Measurements from ENCODE around the gene WTIP. TPM values are rescaled to one million over a fixed set of nuclear protein-coding genes. Genes with fewer than 3 reads are reported as not detected.

Gene WTIP
- total RNA-seq, 1 experiment from 2014 or later: 8.4 TPM

GRCh38 chr19:34481861-34482379 lies 362 bp downstream of the WTIP start:
- Histone ChIP-seq H2AFZ (ENCODE audit: low read depth, low read length, poor library complexity, severe bottlenecking) (no peak overlapping the region), H3K36me3 (ENCODE audit: control insufficient read depth in 1 of 2, insufficient read depth in 2 of 2, low read length in 2 of 2) (no peaks in the 10 kb centered on the region), H3K4me2 (ENCODE audit: low read length) (no peak overlapping the region), H3K4me1 (ENCODE audit: control insufficient read depth in 1 of 2, insufficient read depth in 2 of 2, low read length in 2 of 2) (peaks cover 3 to 6% of the 10 kb centered on the region in 2 experiments; a peak in 3 of 4 replicates), H3K9ac (ENCODE audit: low read length) (no peak overlapping the region), H3K27ac (ENCODE audit: low read depth, low read length) (peak overlapping the region; percentile 52; the same call in 1 of the 2 replicates), H3K9me2 (ENCODE audit: insufficient read depth) (no peaks in the 10 kb centered on the region), H3K4me3 (replicated peaks in 1 of 2; ENCODE audit: low read depth in 1 of 2, low read length in 2 of 2) (no peak overlapping the region), H3K27me3 (ENCODE audit: insufficient read depth, low read length) (no peaks in the 10 kb centered on the region), H3K79me2 (ENCODE audit: insufficient read depth, low read length) (peaks cover 6% of the 10 kb centered on the region; the same call in 1 of the 2 replicates), H3K9me3 (ENCODE audit: control insufficient read depth in 1 of 2, insufficient read depth in 1 of 2, low read depth in 1 of 2, low read length in 2 of 2) (no peaks in the 10 kb centered on the region), H4K20me1 (ENCODE audit: insufficient read depth) (no peaks in the 10 kb centered on the region)
- RAD21 ChIA-PET (ENCODE audit: low non-redundant PET in 1 of 2, low total read pairs in 2 of 2, uncharacterized antibody in 2 of 2, unreplicated experiment in 2 of 2): no interaction called here
- intact Hi-C loops (cut with micrococcal nuclease): no loop called here
- CTCF ChIA-PET: no interaction called here
- POLR2A ChIA-PET: no interaction called here
- no TSS peak for BruUV-seq (replicated peaks)
- DNase-seq (ENCODE audit: low read depth, low spot score) (no peak), ATAC-seq (peak; percentile 68)
- TF ChIP-seq, protein P1, sequence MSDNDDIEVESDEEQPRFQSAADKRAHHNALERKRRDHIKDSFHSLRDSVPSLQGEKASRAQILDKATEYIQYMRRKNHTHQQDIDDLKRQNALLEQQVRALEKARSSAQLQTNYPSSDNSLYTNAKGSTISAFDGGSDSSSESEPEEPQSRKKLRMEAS (IDR thresholded peaks at IDR 0.05): no peak; the same call in 1 of the 2 replicates
- TF ChIP-seq ZFX (IDR thresholded peaks at IDR 0.05): 0 out of 2 replicates have a peak, but pooled peaks have one; percentile 21

- Histone ChIP-seq H3K4me2 (ENCODE audit: low read length) (peak overlapping the region; percentile 40), H3K27ac (ENCODE audit: low read depth, low read length) (peak overlapping the region; percentile 52; the same call in 1 of the 2 replicates), H3K79me2 (ENCODE audit: insufficient read depth, low read length) (peaks cover 6% of the 10 kb centered on the region; the same call in 1 of the 2 replicates), H3K9me3 (ENCODE audit: control insufficient read depth in 1 of 2, insufficient read depth in 1 of 2, low read depth in 1 of 2, low read length in 2 of 2) (no peaks in the 10 kb centered on the region), H4K20me1 (ENCODE audit: insufficient read depth) (no peaks in the 10 kb centered on the region), H3K9me2 (ENCODE audit: insufficient read depth) (no peaks in the 10 kb centered on the region), H3K9ac (ENCODE audit: low read length) (no peak overlapping the region), H3K36me3 (ENCODE audit: control insufficient read depth in 1 of 2, insufficient read depth in 2 of 2, low read length in 2 of 2) (no peaks in the 10 kb centered on the region), H3K4me3 (replicated peaks in 1 of 2; ENCODE audit: low read depth in 1 of 2, low read length in 2 of 2) (no peak overlapping the region), H3K4me1 (ENCODE audit: control insufficient read depth in 1 of 2, insufficient read depth in 2 of 2, low read length in 2 of 2) (peaks cover 3 to 6% of the 10 kb centered on the region in 2 experiments; a peak in 3 of 4 replicates), H2AFZ (ENCODE audit: low read depth, low read length, poor library complexity, severe bottlenecking) (no peak overlapping the region), H3K27me3 (ENCODE audit: insufficient read depth, low read length) (no peaks in the 10 kb centered on the region)
- no peak for ATAC-seq
- no peak for DNase-seq (ENCODE audit: low read depth, low spot score)
- RAD21 ChIA-PET (ENCODE audit: low non-redundant PET in 1 of 2, low total read pairs in 2 of 2, uncharacterized antibody in 2 of 2, unreplicated experiment in 2 of 2): no interaction called here
- POLR2A ChIA-PET: no interaction called here
- intact Hi-C loops (cut with micrococcal nuclease): no loop called here
- CTCF ChIA-PET: no interaction called here
- no TSS peak for BruUV-seq (replicated peaks)
- TF ChIP-seq REST (IDR thresholded peaks at IDR 0.05; ENCODE audit: low read depth) (no peak), CEBPB (IDR thresholded peaks at IDR 0.05; ENCODE audit: low read depth) (no peak), SP1 (IDR thresholded peaks at IDR 0.05; ENCODE audit: low read depth) (no peak), POLR2AphosphoS5 (IDR thresholded peaks at IDR 0.05; ENCODE audit: low read depth, low read length) (no peak), CBX3 (IDR thresholded peaks at IDR 0.05; ENCODE audit: low read depth) (no peak), EZH2 (IDR thresholded peaks at IDR 0.05) (no peak), ZFX (IDR thresholded peaks at IDR 0.05) (no peak), JUND (IDR thresholded peaks at IDR 0.05) (no peak), POLR2A (IDR thresholded peaks at IDR 0.05; ENCODE audit: borderline replicate concordance, extremely low read depth, insufficient read depth, insufficient read length) (no peak), SIN3A (IDR thresholded peaks at IDR 0.05; ENCODE audit: low read depth) (no peak)
- TF ChIP-seq, protein P2, sequence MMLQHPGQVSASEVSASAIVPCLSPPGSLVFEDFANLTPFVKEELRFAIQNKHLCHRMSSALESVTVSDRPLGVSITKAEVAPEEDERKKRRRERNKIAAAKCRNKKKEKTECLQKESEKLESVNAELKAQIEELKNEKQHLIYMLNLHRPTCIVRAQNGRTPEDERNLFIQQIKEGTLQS (IDR thresholded peaks at IDR 0.05): no peak
- TF ChIP-seq, protein P3, sequence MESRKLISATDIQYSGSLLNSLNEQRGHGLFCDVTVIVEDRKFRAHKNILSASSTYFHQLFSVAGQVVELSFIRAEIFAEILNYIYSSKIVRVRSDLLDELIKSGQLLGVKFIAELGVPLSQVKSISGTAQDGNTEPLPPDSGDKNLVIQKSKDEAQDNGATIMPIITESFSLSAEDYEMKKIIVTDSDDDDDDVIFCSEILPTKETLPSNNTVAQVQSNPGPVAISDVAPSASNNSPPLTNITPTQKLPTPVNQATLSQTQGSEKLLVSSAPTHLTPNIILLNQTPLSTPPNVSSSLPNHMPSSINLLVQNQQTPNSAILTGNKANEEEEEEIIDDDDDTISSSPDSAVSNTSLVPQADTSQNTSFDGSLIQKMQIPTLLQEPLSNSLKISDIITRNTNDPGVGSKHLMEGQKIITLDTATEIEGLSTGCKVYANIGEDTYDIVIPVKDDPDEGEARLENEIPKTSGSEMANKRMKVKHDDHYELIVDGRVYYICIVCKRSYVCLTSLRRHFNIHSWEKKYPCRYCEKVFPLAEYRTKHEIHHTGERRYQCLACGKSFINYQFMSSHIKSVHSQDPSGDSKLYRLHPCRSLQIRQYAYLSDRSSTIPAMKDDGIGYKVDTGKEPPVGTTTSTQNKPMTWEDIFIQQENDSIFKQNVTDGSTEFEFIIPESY (IDR thresholded peaks at IDR 0.05; ENCODE audit: extremely low read depth, insufficient replicate concordance, low read length): no peak
Measured at GRCh38 chr19:34482380-34483250, 1.1 kb downstream of the WTIP start.

All from HCT116 (cell line).